GM23338 (cell line): Measurements from ENCODE around the gene SLC44A1. TPM values are rescaled to one million over a fixed set of nuclear protein-coding genes. Genes with fewer than 3 reads are reported as not detected.

Experiments
- ATAC-seq: fragments of 200-7000 bp; cut with Tn5 transposase; 3 replicates; pipeline ENCODE4 v1.9.1; 2020
- DNase-seq: peaks from one replicate; pipeline ENCODE4 v3.0.0-alpha.2; 2015; ENCODE audit warnings: low spot score
- H2AFZ ChIP-seq: fragments of 200-600 bp; sonication (generic); 2 replicates; pipeline ENCODE4 v1.8.0; 2016; ENCODE audit warnings: antibody characterized with exemption, mild to moderate bottlenecking, moderate library complexity
- H3F3A ChIP-seq: fragments of 200-600 bp; sonication (generic); replicated peaks from 2 replicates; pipeline ENCODE4 v1.8.0; 2017; ENCODE audit warnings: antibody characterized with exemption, mixed run types, low read depth
- H3K27ac ChIP-seq: fragments of 200-600 bp; sonication (generic); 2 replicates; pipeline ENCODE4 v1.6.1; 2016; ENCODE audit warnings: low read depth
- H3K27me3 ChIP-seq: fragments of 200-600 bp; sonication (generic); 2 replicates; pipeline ENCODE4 v1.8.0; 2016; ENCODE audit warnings: mild to moderate bottlenecking, mixed run types, moderate library complexity; ENCODE audit not compliant: insufficient read depth
- H3K36me3 ChIP-seq: fragments of 200-600 bp; sonication (generic); 2 replicates; pipeline ENCODE4 v1.8.0; 2016; ENCODE audit warnings: mild to moderate bottlenecking; ENCODE audit not compliant: insufficient read depth
- H3K4me1 ChIP-seq: fragments of 200-600 bp; sonication (generic); 2 replicates; pipeline ENCODE4 v1.8.0; 2016; ENCODE audit warnings: mild to moderate bottlenecking, moderate library complexity; ENCODE audit not compliant: insufficient read depth
- H3K4me2 ChIP-seq: fragments of 200-600 bp; sonication (generic); 2 replicates; pipeline ENCODE4 v1.7.1; 2017; ENCODE audit warnings: mixed run types
- H3K4me3 ChIP-seq: fragments of 200-600 bp; sonication (generic); 2 replicates; pipeline ENCODE4 v1.6.1; 2016; ENCODE audit warnings: mixed run types
- H3K79me2 ChIP-seq: fragments of 200-600 bp; sonication (generic); replicated peaks from 2 replicates; pipeline ENCODE4 v1.8.0; 2017; ENCODE audit warnings: mild to moderate bottlenecking; ENCODE audit not compliant: insufficient read depth
- H3K9me2 ChIP-seq: fragments of 200-600 bp; sonication (generic); 2 replicates; pipeline ENCODE4 v1.8.0; 2017; ENCODE audit not compliant: insufficient read depth
- H4K20me1 ChIP-seq: fragments of 200-600 bp; sonication (generic); replicated peaks from 2 replicates; pipeline ENCODE4 v1.8.0; 2017; ENCODE audit warnings: mild to moderate bottlenecking; ENCODE audit not compliant: insufficient read depth
- H3K27ac Mint-ChIP-seq: 2 replicates; pipeline ENCODE4 v1.8.0; 2020; ENCODE audit warnings: inconsistent platforms, mild to moderate bottlenecking, moderate library complexity, mixed read lengths
- H3K27me3 Mint-ChIP-seq: 3 replicates; pipeline ENCODE4 v1.8.0; 2022; ENCODE audit warnings: low read depth, mild to moderate bottlenecking, moderate library complexity, mixed read lengths, inconsistent platforms; ENCODE audit not compliant: insufficient read depth, poor library complexity
- H3K36me3 Mint-ChIP-seq: 3 replicates; pipeline ENCODE4 v1.8.0; 2021; ENCODE audit warnings: low read depth, mild to moderate bottlenecking, inconsistent platforms, moderate library complexity, mixed read lengths
- H3K4me1 Mint-ChIP-seq: 3 replicates; pipeline ENCODE4 v1.8.0; 2020; ENCODE audit warnings: mild to moderate bottlenecking, inconsistent platforms, mixed read lengths
- H3K4me3 Mint-ChIP-seq: 3 replicates; pipeline ENCODE4 v1.8.0; 2021; ENCODE audit warnings: moderate library complexity, mild to moderate bottlenecking, inconsistent platforms, mixed read lengths
- H3K9me3 Mint-ChIP-seq: 3 replicates; pipeline ENCODE4 v1.8.0; 2020; ENCODE audit warnings: moderate library complexity, mild to moderate bottlenecking, inconsistent platforms, mixed read lengths
- CREB1 ChIP-seq: fragments of 250-450 bp; sonication (Bioruptor Pico); IDR thresholded peaks from 2 replicates; pipeline ENCODE4 v1.5.0; 2020; ENCODE audit warnings: low read depth, mild to moderate bottlenecking, moderate library complexity
- ETS1 ChIP-seq: IDR thresholded peaks from 2 replicates; pipeline ENCODE4 v1.6.1; 2016; ENCODE audit warnings: antibody characterized with exemption
- EZH2 ChIP-seq: fragments of 200-600 bp; sonication (generic); IDR thresholded peaks from one replicate; pipeline ENCODE4 v1.8.0; 2017; ENCODE audit warnings: antibody characterized with exemption, mild to moderate bottlenecking, low read depth; ENCODE audit not compliant: unreplicated experiment
- EZH2phosphoT487 ChIP-seq: fragments of 200-600 bp; sonication (generic); IDR thresholded peaks from one replicate; pipeline ENCODE4 v1.8.1; 2018; ENCODE audit warnings: antibody characterized with exemption; ENCODE audit not compliant: unreplicated experiment
- JUNB ChIP-seq: IDR thresholded peaks from one replicate; pipeline ENCODE4 v1.6.1; 2016; ENCODE audit warnings: antibody characterized with exemption; ENCODE audit not compliant: unreplicated experiment
- NANOG ChIP-seq: IDR thresholded peaks from 2 replicates; pipeline ENCODE4 v1.6.1; 2016; ENCODE audit warnings: antibody characterized with exemption, borderline replicate concordance
- POLR2AphosphoS5 ChIP-seq: IDR thresholded peaks from 2 replicates; pipeline ENCODE4 v1.6.1; 2016; ENCODE audit warnings: antibody characterized with exemption, low read depth
- STAT1 ChIP-seq: IDR thresholded peaks from one replicate; pipeline ENCODE4 v1.6.1; 2016; ENCODE audit warnings: antibody characterized with exemption; ENCODE audit not compliant: unreplicated experiment
- ZNF114 ChIP-seq: fragments of 250-450 bp; sonication (Bioruptor Pico); IDR thresholded peaks from 2 replicates; pipeline ENCODE4 v1.5.0; 2020; ENCODE audit warnings: mild to moderate bottlenecking, moderate library complexity
- ZNF331 ChIP-seq: fragments of 250-450 bp; sonication (Bioruptor Pico); IDR thresholded peaks from 2 replicates; pipeline ENCODE4 v1.5.0; 2020; ENCODE audit warnings: low read depth, mild to moderate bottlenecking, moderate library complexity
- polyA plus RNA-seq: library from polyadenylated mRNA; unstranded; fragments of >200 nt; fragmentation: Nextera tagmentation; extraction: Ambion mirVana; gene quantifications from 2 replicates; pipeline ENCODE4 v1.2.1, GENCODE V29; 2016
- total RNA-seq: library from RNA; depleted of rRNA; stranded (reverse); fragments of >200 nt; shearing (Covaris generic); gene quantifications from 2 replicates; pipeline ENCODE4 v1.2.3, GENCODE V29; 2014
- TF ChIP-seq, protein P1 (sequence below), 2 experiments: fragments of 200-600 bp in 1 of 2; sonication (generic) in 1 of 2; conservative IDR thresholded peaks; 2 replicates each; pipeline versions ENCODE4 v1.5.1 to v1.6.1; 2016 to 2017; ENCODE audit warnings: antibody characterized with exemption in 2 of 2, low read depth in 2 of 2, mild to moderate bottlenecking in 2 of 2, moderate library complexity in 1 of 2
- TF ChIP-seq, protein P2 (sequence below): IDR thresholded peaks from one replicate; pipeline ENCODE4 v1.6.1; 2018; ENCODE audit warnings: antibody characterized with exemption; ENCODE audit not compliant: unreplicated experiment
- TF ChIP-seq, protein P3 (sequence below): fragments of 250-450 bp; sonication (Bioruptor Pico); IDR thresholded peaks from 2 replicates; pipeline ENCODE4 v1.5.0; 2020; ENCODE audit warnings: mild to moderate bottlenecking, moderate library complexity

Gene SLC44A1
- total and polyA plus RNA-seq, 2 experiments from 2014 or later, result 14.9 to 75.0 TPM

DNA sequence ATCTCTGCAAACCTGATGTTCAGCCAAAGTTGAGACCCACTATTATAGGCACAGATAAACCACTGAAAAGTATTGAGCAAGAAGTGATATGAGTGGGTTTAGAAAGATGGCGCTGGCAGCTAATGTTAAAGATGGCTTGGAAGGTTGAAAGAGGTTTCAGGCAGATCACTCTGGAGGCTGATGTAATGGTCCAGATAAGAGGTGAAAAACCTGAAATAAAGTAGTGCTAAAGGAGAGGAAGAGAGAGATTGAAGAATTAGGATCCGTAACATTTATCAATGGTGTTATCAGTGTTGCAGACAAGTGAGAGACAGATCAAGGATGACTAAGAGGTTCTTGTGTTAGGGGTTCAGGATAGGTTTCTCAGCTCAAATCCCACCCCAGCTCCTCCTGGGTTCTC, 58.3 kb downstream of the SLC44A1 start:
- Histone ChIP-seq H3F3A (no peaks in the 10 kb centered on the region), H3K79me2 (peaks cover 42% of the 10 kb centered on the region), H3K27ac (no peak overlapping the region), H3K4me2 (no peak overlapping the region), H4K20me1 (no peaks in the 10 kb centered on the region), H3K9me2 (no peaks in the 10 kb centered on the region), H3K27me3 (no peaks in the 10 kb centered on the region), H2AFZ (no peak overlapping the region), H3K4me3 (no peak overlapping the region), H3K4me1 (peaks cover 18% of the 10 kb centered on the region), H3K36me3 (no peaks in the 10 kb centered on the region)
- TF ChIP-seq JUNB, result no peak
- TF ChIP-seq, protein P1, sequence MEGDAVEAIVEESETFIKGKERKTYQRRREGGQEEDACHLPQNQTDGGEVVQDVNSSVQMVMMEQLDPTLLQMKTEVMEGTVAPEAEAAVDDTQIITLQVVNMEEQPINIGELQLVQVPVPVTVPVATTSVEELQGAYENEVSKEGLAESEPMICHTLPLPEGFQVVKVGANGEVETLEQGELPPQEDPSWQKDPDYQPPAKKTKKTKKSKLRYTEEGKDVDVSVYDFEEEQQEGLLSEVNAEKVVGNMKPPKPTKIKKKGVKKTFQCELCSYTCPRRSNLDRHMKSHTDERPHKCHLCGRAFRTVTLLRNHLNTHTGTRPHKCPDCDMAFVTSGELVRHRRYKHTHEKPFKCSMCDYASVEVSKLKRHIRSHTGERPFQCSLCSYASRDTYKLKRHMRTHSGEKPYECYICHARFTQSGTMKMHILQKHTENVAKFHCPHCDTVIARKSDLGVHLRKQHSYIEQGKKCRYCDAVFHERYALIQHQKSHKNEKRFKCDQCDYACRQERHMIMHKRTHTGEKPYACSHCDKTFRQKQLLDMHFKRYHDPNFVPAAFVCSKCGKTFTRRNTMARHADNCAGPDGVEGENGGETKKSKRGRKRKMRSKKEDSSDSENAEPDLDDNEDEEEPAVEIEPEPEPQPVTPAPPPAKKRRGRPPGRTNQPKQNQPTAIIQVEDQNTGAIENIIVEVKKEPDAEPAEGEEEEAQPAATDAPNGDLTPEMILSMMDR (conservative IDR thresholded peaks at IDR 0.05; ENCODE audit: low read depth in 2 of 2), result no peak
- no peak for TF ChIP-seq ZNF114 (CRISPR knock-in tag)
- TF ChIP-seq POLR2AphosphoS5, result no peak
- no peak for TF ChIP-seq CREB1 (CRISPR knock-in tag)
- no peak for TF ChIP-seq EZH2
- no peak for TF ChIP-seq NANOG
- no peak for TF ChIP-seq STAT1
- no peak for TF ChIP-seq EZH2phosphoT487
- no peak for TF ChIP-seq ZNF331
- TF ChIP-seq, protein P2, sequence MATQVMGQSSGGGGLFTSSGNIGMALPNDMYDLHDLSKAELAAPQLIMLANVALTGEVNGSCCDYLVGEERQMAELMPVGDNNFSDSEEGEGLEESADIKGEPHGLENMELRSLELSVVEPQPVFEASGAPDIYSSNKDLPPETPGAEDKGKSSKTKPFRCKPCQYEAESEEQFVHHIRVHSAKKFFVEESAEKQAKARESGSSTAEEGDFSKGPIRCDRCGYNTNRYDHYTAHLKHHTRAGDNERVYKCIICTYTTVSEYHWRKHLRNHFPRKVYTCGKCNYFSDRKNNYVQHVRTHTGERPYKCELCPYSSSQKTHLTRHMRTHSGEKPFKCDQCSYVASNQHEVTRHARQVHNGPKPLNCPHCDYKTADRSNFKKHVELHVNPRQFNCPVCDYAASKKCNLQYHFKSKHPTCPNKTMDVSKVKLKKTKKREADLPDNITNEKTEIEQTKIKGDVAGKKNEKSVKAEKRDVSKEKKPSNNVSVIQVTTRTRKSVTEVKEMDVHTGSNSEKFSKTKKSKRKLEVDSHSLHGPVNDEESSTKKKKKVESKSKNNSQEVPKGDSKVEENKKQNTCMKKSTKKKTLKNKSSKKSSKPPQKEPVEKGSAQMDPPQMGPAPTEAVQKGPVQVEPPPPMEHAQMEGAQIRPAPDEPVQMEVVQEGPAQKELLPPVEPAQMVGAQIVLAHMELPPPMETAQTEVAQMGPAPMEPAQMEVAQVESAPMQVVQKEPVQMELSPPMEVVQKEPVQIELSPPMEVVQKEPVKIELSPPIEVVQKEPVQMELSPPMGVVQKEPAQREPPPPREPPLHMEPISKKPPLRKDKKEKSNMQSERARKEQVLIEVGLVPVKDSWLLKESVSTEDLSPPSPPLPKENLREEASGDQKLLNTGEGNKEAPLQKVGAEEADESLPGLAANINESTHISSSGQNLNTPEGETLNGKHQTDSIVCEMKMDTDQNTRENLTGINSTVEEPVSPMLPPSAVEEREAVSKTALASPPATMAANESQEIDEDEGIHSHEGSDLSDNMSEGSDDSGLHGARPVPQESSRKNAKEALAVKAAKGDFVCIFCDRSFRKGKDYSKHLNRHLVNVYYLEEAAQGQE, result no peak
- TF ChIP-seq, protein P3, sequence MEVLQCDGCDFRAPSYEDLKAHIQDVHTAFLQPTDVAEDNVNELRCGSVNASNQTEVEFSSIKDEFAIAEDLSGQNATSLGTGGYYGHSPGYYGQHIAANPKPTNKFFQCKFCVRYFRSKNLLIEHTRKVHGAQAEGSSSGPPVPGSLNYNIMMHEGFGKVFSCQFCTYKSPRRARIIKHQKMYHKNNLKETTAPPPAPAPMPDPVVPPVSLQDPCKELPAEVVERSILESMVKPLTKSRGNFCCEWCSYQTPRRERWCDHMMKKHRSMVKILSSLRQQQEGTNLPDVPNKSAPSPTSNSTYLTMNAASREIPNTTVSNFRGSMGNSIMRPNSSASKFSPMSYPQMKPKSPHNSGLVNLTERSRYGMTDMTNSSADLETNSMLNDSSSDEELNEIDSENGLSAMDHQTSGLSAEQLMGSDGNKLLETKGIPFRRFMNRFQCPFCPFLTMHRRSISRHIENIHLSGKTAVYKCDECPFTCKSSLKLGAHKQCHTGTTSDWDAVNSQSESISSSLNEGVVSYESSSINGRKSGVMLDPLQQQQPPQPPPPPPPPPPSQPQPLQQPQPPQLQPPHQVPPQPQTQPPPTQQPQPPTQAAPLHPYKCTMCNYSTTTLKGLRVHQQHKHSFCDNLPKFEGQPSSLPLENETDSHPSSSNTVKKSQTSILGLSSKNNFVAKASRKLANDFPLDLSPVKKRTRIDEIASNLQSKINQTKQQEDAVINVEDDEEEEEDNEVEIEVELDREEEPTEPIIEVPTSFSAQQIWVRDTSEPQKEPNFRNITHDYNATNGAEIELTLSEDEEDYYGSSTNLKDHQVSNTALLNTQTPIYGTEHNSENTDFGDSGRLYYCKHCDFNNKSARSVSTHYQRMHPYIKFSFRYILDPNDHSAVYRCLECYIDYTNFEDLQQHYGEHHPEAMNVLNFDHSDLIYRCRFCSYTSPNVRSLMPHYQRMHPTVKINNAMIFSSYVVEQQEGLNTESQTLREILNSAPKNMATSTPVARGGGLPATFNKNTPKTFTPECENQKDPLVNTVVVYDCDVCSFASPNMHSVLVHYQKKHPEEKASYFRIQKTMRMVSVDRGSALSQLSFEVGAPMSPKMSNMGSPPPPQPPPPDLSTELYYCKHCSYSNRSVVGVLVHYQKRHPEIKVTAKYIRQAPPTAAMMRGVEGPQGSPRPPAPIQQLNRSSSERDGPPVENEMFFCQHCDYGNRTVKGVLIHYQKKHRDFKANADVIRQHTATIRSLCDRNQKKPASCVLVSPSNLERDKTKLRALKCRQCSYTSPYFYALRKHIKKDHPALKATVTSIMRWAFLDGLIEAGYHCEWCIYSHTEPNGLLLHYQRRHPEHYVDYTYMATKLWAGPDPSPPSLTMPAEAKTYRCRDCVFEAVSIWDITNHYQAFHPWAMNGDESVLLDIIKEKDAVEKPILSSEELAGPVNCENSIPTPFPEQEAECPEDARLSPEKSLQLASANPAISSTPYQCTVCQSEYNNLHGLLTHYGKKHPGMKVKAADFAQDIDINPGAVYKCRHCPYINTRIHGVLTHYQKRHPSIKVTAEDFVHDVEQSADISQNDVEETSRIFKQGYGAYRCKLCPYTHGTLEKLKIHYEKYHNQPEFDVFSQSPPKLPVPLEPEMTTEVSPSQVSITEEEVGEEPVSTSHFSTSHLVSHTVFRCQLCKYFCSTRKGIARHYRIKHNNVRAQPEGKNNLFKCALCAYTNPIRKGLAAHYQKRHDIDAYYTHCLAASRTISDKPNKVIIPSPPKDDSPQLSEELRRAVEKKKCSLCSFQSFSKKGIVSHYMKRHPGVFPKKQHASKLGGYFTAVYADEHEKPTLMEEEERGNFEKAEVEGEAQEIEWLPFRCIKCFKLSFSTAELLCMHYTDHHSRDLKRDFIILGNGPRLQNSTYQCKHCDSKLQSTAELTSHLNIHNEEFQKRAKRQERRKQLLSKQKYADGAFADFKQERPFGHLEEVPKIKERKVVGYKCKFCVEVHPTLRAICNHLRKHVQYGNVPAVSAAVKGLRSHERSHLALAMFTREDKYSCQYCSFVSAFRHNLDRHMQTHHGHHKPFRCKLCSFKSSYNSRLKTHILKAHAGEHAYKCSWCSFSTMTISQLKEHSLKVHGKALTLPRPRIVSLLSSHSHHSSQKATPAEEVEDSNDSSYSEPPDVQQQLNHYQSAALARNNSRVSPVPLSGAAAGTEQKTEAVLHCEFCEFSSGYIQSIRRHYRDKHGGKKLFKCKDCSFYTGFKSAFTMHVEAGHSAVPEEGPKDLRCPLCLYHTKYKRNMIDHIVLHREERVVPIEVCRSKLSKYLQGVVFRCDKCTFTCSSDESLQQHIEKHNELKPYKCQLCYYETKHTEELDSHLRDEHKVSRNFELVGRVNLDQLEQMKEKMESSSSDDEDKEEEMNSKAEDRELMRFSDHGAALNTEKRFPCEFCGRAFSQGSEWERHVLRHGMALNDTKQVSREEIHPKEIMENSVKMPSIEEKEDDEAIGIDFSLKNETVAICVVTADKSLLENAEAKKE (CRISPR knock-in tag), result no peak
- TF ChIP-seq ETS1, result no peak
- H3K4me1 Mint-ChIP-seq, result peaks cover 37% of the 10 kb centered on the region
- ATAC-seq (no peak), DNase-seq (no peak)
- H3K27ac Mint-ChIP-seq, result no peak overlapping the region
- H3K4me3 Mint-ChIP-seq, result no peak overlapping the region
- H3K27me3 Mint-ChIP-seq, result no peaks in the 10 kb centered on the region
- peaks cover 31% of the 10 kb centered on the region; the same call in 2 of the 3 replicates for H3K36me3 Mint-ChIP-seq
- no peaks in the 10 kb centered on the region for H3K9me3 Mint-ChIP-seq
